HepG2 (cell line): ENCODE data around the gene HAUS5.

Experiments
- HNRNPK ChIP-seq: fragments of 200-400 bp; formaldehyde crosslinking; IDR thresholded peaks from 2 replicates; pipeline ENCODE4 v1.6.1; 2018; ENCODE audit warnings: low read length, low read depth, moderate library complexity, mild to moderate bottlenecking; ENCODE audit not compliant: poor library complexity, severe bottlenecking
- KDM1A ChIP-seq: IDR thresholded peaks from 2 replicates; pipeline ENCODE4 v1.6.1; 2016; ENCODE audit warnings: missing compliant biosample characterization
- LRRFIP1 ChIP-seq: sonication (generic); formaldehyde crosslinking; conservative IDR thresholded peaks from 2 replicates; pipeline ENCODE4 v1.4.0; 2020; ENCODE audit warnings: missing genetic modification reagents
- POLR2A ChIP-seq, 2 experiments: IDR thresholded peaks; 2 replicates each; pipeline ENCODE4 v1.6.1; 2011; ENCODE audit warnings: low read depth in 2 of 2, low read length in 2 of 2, mild to moderate bottlenecking in 1 of 2, moderate library complexity in 1 of 2; ENCODE audit not compliant: insufficient read depth in 1 of 2
- RBFOX2 ChIP-seq: fragments of 200-400 bp; formaldehyde crosslinking; IDR thresholded peaks from 2 replicates; pipeline ENCODE4 v1.6.1; 2017; ENCODE audit warnings: low read depth, mild to moderate bottlenecking, low read length
- STAG1 ChIP-seq: sonication (generic); formaldehyde crosslinking; IDR thresholded peaks from 2 replicates; pipeline ENCODE4 v1.4.0; 2020; ENCODE audit warnings: missing genetic modification reagents
- TAF1 ChIP-seq: sonication (generic); formaldehyde crosslinking; IDR thresholded peaks from 2 replicates; pipeline ENCODE4 v1.4.0; 2020; ENCODE audit warnings: missing genetic modification reagents
- TRIM24 ChIP-seq: sonication (generic); formaldehyde crosslinking; IDR thresholded peaks from 2 replicates; pipeline ENCODE4 v1.8.0; 2022; ENCODE audit warnings: mild to moderate bottlenecking, missing genetic modification reagents
- UBTF ChIP-seq: sonication (generic); formaldehyde crosslinking; IDR thresholded peaks from 2 replicates; pipeline ENCODE4 v1.4.0; 2020; ENCODE audit warnings: mild to moderate bottlenecking, missing genetic modification reagents
- ZNF660 ChIP-seq: sonication (generic); formaldehyde crosslinking; IDR thresholded peaks from 2 replicates; pipeline ENCODE4 v1.5.1; 2020; ENCODE audit warnings: mild to moderate bottlenecking, low read depth, missing genetic modification reagents, borderline replicate concordance
- TF ChIP-seq, protein P1 (sequence below): sonication (generic); formaldehyde crosslinking; IDR thresholded peaks from 2 replicates; pipeline ENCODE4 v1.5.0; 2020; ENCODE audit warnings: mild to moderate bottlenecking, missing genetic modification reagents, moderate library complexity
- TF ChIP-seq, protein P2 (sequence below): IDR thresholded peaks from 2 replicates; pipeline ENCODE4 v1.6.1; 2016; ENCODE audit warnings: missing compliant biosample characterization, missing genetic modification reagents, borderline replicate concordance

- TF ChIP-seq, protein P1, sequence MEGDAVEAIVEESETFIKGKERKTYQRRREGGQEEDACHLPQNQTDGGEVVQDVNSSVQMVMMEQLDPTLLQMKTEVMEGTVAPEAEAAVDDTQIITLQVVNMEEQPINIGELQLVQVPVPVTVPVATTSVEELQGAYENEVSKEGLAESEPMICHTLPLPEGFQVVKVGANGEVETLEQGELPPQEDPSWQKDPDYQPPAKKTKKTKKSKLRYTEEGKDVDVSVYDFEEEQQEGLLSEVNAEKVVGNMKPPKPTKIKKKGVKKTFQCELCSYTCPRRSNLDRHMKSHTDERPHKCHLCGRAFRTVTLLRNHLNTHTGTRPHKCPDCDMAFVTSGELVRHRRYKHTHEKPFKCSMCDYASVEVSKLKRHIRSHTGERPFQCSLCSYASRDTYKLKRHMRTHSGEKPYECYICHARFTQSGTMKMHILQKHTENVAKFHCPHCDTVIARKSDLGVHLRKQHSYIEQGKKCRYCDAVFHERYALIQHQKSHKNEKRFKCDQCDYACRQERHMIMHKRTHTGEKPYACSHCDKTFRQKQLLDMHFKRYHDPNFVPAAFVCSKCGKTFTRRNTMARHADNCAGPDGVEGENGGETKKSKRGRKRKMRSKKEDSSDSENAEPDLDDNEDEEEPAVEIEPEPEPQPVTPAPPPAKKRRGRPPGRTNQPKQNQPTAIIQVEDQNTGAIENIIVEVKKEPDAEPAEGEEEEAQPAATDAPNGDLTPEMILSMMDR (CRISPR knock-in tag) = no peak
- TF ChIP-seq UBTF (CRISPR knock-in tag) = no peak
- TF ChIP-seq ZNF660 (CRISPR knock-in tag) = no peak
- TF ChIP-seq STAG1 = no peak
- TF ChIP-seq POLR2A (IDR thresholded peaks at IDR 0.05; ENCODE audit: insufficient read depth in 1 of 2, low read depth in 2 of 2, low read length in 2 of 2) = no peak
- TF ChIP-seq, protein P2, sequence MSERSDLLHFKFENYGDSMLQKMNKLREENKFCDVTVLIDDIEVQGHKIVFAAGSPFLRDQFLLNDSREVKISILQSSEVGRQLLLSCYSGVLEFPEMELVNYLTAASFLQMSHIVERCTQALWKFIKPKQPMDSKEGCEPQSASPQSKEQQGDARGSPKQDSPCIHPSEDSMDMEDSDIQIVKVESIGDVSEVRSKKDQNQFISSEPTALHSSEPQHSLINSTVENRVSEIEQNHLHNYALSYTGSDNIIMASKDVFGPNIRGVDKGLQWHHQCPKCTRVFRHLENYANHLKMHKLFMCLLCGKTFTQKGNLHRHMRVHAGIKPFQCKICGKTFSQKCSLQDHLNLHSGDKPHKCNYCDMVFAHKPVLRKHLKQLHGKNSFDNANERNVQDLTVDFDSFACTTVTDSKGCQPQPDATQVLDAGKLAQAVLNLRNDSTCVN (CRISPR knock-in tag) = no peak
- no peak for TF ChIP-seq TRIM24 (CRISPR knock-in tag)
- TF ChIP-seq HNRNPK = no peak
- TF ChIP-seq TAF1 (CRISPR knock-in tag) = no peak
- TF ChIP-seq RBFOX2 = no peak
- no peak for TF ChIP-seq LRRFIP1
- TF ChIP-seq KDM1A (CRISPR knock-in tag) = no peak
Observed at GRCh38 chr19:35636651-35637050, 24.1 kb downstream of the HAUS5 start.
